Right renal pelvis (tissue), 4 donors: ENCODE data around the gene PTPRA. TPM values are rescaled to one million over a fixed set of nuclear protein-coding genes. Genes with fewer than 3 reads are reported as not detected.
A peak's percentile ranks its signal among the peaks of the same experiment; 100 is the strongest.
"Not testable (repeated sequence)": the region's sequence is repeated elsewhere in the genome, so short reads cannot be mapped to it uniquely, and the experiment has no call there.

Experiments used
- DNase-seq, 4 donors: peaks; one replicate each; pipeline ENCODE4 v3.0.0-alpha.2; 2013; ENCODE audit warnings: low read depth in 4 of 4, low spot score in 3 of 4, missing footprints in 1 of 4
- polyA plus RNA-seq, 4 donors: library from polyadenylated mRNA; unstranded; fragments of 120-200 nt; gene quantifications; one replicate each; pipeline ENCODE4 v1.2.1, GENCODE V29; 2013; ENCODE audit not compliant: insufficient read length in 4 of 4

Gene PTPRA, protein sequence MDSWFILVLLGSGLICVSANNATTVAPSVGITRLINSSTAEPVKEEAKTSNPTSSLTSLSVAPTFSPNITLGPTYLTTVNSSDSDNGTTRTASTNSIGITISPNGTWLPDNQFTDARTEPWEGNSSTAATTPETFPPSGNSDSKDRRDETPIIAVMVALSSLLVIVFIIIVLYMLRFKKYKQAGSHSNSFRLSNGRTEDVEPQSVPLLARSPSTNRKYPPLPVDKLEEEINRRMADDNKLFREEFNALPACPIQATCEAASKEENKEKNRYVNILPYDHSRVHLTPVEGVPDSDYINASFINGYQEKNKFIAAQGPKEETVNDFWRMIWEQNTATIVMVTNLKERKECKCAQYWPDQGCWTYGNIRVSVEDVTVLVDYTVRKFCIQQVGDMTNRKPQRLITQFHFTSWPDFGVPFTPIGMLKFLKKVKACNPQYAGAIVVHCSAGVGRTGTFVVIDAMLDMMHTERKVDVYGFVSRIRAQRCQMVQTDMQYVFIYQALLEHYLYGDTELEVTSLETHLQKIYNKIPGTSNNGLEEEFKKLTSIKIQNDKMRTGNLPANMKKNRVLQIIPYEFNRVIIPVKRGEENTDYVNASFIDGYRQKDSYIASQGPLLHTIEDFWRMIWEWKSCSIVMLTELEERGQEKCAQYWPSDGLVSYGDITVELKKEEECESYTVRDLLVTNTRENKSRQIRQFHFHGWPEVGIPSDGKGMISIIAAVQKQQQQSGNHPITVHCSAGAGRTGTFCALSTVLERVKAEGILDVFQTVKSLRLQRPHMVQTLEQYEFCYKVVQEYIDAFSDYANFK
- 100 to 1,000 TPM in 3 of 4 donors, 10 to 100 TPM in 1; 98.5 to 128 (median 120) TPM for polyA plus RNA-seq

DNA sequence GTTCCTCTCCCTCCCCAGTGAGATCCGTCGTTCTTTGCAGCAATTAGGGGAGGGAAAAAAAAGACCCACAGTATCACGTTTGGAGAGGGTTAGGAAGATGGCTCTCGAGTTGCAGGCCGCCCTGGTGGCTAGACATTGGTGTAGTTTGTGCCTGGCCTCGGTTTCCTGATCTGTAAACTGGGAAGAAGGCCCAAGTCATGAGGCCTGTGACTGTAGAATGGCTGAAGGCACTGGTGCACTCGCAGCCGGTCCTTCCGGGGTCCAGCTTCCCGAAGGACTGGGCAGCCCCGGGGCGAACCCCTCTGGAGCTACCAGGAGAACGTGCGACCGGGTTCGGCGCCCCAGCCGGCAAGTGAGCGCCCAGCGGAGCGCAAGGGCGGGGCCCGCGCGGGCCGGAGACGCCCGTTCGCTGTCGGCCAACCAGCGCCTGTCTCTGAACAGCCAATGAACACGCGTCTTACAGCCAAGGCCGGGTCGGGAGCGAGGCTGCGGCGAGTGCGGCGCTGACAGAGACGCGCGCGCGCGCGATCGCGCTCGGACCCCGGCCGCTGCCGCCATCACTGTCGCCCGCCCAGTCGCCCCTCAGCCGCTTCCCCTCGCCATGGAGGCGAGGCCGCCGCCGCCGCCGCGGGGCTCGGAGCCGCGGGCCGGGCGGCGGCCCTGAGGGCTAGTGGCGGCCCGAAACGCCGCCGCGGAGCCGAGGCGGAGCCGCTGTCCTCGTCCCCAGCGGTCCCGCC lies at the start of gene PTPRA:
PTPRA (plus strand) TSS at position 472 of the 737 bp plus-strand sequence. CDS start 90,797 bp downstream, outside the sequence.
- peak in 3 of 4 donors; percentile 86 to 88 (median 87) for DNase-seq

DNA sequence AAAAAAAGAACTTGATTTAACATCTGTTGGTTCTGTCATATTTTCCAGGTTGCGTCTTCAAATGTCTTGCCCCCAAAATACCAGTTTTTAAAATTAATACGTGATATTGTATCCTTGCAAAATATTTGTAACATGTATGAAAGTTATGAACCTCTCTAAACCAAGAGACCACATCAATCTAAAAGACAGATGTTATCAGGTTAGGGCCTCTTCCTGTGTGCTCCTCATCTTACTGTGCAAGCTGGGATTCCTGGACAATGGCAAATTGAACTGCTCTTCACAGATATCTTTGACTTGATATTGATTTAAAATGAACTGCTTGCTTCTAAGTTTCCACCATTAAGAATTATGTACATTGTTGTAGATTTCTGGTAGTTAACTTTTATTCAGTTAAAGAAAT lies 47.5 kb upstream of the PTPRA start:
- DNase-seq: no peak

- DNase-seq: no peak
Measured at GRCh38 chr20:2826655-2827054, 46.6 kb upstream of the PTPRA start.

GRCh38 chr20:2829376-2829775 lies 43.9 kb upstream of the PTPRA start:
- no peak for DNase-seq

DNA sequence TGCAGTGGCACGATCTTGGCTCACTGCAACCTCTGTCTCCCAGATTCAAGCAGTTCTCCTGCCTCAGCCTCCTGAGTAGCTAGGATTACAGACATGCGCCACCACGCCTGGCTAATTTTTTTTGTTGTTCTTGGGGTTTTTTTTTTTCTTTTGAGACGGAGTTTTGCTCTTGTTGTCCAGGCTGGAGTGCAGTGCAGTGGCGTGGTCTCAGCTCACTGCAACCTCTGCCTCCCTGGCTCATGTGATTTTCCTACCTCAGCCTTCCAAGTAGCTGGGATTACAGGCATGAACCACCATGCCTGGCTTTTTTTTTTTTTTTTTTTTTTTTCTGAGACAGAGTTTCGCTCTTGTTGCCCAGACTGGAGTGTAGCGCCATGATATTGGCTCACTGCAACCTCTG lies 42.1 kb upstream of the PTPRA start:
- not testable (repeated sequence) for DNase-seq

DNA sequence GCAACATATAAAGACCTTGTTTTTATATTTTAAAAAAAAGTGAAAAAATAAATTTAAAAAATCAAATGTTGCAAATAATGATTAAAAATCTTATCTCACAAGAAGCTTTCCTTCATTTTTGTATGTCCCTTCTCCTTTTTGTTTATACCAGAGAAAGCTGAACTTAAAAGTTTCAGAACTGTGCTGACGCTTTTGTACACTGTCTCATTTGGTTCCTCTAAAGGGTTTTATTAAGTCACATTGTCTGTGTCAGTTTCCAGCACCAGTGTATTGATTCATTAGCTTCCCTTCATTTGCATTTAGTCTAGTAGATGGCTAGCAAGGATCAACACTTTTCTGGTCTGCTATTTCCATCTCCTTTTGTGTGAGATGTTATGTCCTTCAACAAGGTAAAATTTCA lies 39.5 kb upstream of the PTPRA start:
- no peak for DNase-seq

- DNase-seq: no peak
Measured at GRCh38 chr20:2834401-2835110, 38.7 kb upstream of the PTPRA start.

DNA sequence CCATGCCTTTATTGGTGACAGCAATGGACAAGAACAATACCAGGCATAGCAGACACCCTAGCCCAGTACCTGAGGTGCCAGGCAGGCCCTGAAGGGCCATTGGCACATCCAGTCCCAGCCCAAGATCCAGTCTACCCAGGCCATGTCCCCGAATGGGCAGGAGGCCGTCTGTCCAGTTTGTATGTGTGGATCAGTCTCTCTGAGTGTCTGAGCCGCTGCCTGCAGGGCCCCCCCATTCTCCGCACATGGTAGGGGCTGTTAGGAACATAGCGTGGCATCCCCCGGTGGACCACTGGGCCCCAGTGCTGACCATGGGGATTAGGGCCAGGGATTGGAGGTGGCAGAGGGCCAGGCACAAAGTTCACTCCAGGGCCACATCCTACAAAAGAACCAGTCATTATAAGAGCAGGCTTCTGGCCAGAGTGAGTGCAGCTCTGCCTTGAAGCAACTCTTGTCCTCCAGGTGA lies 37.9 kb upstream of the PTPRA start:
- DNase-seq: no peak

DNA sequence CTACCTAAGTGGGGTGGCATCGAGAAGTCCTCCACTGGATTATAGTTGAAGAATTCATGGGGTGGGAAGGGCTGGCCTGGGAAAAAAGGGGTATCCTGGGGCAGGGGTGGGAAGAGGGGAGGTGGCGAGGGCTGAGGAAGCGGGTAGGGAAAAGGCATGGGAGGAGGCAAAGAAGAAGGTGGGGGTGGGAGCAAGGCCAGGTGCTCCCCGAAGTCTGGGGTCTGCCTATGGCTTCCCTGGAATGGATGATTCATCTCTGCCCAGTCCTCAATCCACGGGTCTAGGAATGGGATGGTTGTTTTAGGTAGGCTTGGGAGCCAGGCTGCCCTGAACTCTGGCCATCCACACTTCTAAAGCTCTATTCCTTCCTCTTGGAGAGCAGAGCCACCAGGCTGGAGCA lies 37.2 kb upstream of the PTPRA start:
- no peak for DNase-seq

GRCh38 chr20:2837221-2837960 lies 35.9 kb upstream of the PTPRA start:
- no peak for DNase-seq

- DNase-seq: no peak
Measured at GRCh38 chr20:2838170-2838797, 35.0 kb upstream of the PTPRA start.

- no peak for DNase-seq
Measured at GRCh38 chr20:2838847-2839671, 34.2 kb upstream of the PTPRA start.

- no peak for DNase-seq
Measured at GRCh38 chr20:2839732-2840137, 33.5 kb upstream of the PTPRA start.

DNA sequence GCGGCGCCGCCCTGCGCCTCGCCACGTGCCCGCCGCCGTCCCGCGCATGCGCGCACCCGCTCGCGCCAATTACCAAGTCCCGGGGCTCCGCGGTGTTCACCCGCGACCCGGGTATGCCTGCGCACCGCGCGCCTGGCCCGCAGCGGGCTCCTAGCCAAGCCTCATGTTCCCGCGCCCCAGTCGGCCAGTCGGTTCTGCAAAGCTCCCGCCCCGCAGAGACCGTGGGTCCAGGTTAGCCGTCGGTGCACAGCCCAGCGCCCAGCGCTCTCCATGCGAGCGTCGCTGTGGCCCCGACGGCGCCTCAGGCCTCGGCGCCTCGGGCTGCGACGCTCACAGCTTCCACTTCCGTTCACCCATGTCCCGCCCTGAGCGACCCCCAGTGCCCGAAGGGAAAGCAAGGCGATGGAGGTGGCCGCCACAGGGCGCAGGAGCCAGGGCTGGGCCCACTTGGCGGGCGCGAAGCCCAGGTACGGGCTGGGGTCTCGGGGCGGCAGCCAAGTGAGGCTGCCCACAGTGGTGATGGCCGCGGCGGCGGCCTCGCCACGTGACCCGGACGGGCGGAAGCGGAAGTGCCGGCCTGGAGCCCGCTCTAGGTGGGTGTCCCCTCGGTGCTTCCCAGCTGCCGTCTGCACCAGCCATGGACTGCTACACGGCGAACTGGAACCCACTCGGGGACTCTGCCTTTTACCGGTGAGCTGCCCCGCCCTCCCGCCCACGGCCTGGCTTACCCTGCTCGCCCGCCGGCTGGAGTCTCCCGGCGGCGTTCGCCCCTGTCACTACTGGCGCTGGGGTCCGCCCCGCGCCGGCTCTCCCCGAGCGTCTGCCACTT lies 32.9 kb upstream of the PTPRA start, which contains the start of the genes PCED1A and VPS16:
PCED1A (minus strand) TSS at position 518 of the 829 bp plus-strand sequence. CDS start 743 bp downstream, outside the sequence.
VPS16 (plus strand) TSS at position 608 of the 829 bp plus-strand sequence; CDS start at position 638, 30 bp downstream.
- DNase-seq: peak; percentile 70 to 86 (median 78)

GRCh38 chr20:2840967-2841531 lies 32.2 kb upstream of the PTPRA start:
- no peak for DNase-seq

- no peak for DNase-seq
Measured at GRCh38 chr20:2845607-2846006, 27.7 kb upstream of the PTPRA start.

- no peak for DNase-seq
Measured at GRCh38 chr20:2846698-2847097, 26.6 kb upstream of the PTPRA start.
